GM10266 (cell line): Measurements from ENCODE around the gene NRROS.

ENCODE experiments used
- DNase-seq: peaks from one replicate; pipeline ENCODE4 v3.0.0; 2012; ENCODE audit errors: extremely low spot score
- TF ChIP-seq, protein P1 (sequence below): IDR thresholded peaks from 2 replicates; pipeline ENCODE4 v1.5.1; 2012; ENCODE audit warnings: mild to moderate bottlenecking, low read depth; ENCODE audit not compliant: control insufficient read depth, insufficient read depth; ENCODE audit errors: missing control alignments

The NRROS gene

DNA sequence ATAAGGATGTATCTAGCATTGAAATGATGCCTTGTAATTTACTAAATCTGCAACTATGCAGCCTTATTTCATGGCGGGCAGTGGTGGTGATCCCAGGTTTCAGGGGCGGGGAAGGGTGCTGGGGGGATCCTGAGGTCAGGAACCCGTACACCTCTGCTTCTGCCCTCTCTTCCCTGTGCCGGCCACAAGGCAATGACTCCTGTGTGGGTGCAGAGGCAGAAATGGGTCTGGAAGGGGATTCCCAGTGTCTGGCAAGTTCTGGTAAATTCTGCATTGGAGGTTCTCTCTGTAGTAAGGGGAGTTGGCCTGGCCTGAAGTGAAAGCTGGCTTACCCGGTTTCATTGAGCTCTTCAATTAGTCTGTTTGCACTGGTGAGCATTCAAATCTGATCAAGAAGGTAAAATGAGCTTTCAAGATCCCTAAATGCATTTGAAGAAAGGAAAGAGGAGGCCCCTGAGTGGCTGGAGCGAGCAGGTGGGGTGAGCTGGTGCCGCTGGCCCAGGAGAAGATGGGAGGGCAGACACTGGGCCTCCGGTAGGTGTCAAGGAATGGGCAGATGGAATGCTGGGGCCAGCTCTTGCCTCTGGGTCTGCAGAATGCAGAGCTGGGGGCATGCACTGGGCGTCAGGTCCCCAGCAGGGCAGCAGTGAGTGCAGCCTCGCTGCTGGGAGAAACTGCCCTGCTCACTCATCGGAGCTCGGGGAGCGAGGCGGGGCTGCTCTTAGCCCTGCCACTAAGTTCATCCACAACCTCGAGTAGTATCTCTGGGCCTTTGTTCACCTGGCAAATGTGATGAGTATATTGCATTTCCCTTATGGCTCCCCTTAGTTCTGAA, 13.7 kb downstream of the NRROS start:
- no peak for DNase-seq
- TF ChIP-seq, protein P1, sequence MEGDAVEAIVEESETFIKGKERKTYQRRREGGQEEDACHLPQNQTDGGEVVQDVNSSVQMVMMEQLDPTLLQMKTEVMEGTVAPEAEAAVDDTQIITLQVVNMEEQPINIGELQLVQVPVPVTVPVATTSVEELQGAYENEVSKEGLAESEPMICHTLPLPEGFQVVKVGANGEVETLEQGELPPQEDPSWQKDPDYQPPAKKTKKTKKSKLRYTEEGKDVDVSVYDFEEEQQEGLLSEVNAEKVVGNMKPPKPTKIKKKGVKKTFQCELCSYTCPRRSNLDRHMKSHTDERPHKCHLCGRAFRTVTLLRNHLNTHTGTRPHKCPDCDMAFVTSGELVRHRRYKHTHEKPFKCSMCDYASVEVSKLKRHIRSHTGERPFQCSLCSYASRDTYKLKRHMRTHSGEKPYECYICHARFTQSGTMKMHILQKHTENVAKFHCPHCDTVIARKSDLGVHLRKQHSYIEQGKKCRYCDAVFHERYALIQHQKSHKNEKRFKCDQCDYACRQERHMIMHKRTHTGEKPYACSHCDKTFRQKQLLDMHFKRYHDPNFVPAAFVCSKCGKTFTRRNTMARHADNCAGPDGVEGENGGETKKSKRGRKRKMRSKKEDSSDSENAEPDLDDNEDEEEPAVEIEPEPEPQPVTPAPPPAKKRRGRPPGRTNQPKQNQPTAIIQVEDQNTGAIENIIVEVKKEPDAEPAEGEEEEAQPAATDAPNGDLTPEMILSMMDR: no peak

DNA sequence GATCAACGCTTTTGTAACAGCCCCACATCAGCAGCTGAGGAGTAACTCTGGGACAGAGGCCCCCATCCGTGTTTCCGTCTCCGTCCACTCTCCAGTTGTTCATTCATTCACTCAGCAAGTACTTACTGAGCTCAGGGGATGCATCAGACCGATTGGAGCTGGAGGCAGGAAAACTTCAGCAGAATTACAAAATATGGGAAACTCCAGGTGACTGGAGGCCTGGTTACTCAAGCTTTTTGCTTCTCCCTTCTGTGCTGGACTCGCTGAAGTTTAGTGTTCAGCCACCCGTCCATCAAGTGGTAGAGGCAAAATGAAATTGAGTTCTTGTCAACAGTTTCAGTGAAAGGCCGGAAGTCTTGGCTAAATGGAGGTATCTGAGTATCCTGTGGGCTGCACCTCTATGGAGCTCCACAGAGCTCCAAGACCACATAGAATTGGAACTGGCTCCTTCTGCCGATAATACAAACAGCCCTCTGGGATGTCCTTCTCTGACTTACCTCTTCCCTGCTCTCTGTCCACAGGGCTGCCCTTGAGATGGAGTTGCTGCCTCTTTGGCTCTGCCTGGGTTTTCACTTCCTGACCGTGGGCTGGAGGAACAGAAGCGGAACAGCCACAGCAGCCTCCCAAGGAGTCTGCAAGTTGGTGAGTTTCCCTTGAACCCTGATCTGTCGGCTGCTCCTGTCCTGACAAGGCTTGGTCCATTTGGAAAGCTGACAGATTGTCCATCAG, 14.7 kb downstream of the NRROS start:
- no peak for DNase-seq
- TF ChIP-seq, protein P1: no peak

DNA sequence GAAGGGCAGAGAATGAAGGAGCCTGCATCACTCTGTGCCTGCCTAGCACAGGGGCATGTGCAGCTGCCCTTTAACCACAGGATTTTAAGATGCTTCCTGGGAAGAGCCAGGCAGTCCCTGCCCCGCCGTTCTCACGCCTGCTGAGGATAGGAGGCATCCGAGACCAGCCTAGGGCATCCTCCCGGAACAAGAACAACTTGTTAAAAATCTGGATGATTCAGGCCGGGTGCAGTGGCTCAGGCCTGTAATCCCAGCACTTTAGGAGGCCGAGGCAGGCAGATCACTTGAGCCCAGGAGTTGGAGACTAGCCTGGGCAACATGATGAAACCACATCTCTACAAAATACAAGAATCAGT, 15.2 kb downstream of the NRROS start:
- TF ChIP-seq, protein P1: no peak

DNA sequence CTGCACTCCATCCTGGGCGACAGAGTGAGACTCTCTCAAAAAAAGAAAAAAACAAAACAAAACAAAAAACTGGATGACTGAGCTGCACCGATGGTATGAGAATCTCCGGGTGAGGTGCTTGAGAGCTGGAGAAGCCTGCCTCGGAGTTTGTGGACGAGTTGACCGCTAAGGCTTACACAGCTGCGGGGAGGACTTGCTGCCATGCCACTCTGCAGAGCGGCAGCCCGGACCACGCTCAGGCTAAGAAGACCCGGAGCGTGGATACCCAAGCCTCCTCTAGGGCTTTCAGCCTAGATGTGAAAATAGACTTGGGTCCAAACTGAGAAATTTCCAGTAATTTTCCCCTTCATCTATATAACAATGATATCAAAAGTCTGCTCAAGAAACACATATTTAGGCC, 16.0 kb downstream of the NRROS start:
- no peak for DNase-seq
- TF ChIP-seq, protein P1: no peak

More for the DNA sequence above, 15.2 kb downstream of the NRROS start:
- DNase-seq: no peak

DNA sequence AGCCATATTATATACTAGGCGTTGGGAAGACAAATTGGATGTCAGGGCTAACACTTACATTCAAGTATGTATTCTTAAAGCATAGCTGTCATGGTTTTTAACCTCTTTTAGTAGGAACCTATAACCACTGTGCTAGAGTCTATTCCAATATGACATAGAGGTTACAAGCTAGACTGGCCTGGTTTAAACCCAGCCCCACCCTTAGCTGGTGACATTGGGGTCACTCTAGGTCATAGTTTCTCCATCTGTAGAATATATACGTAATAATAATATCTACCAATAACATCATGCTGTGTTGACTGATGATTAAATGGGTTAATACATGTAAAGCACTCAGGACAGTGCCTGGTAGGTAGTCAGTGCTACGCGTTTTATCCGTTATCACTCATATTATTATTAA, 16.7 kb downstream of the NRROS start:
- DNase-seq: no peak
- TF ChIP-seq, protein P1: no peak

DNA sequence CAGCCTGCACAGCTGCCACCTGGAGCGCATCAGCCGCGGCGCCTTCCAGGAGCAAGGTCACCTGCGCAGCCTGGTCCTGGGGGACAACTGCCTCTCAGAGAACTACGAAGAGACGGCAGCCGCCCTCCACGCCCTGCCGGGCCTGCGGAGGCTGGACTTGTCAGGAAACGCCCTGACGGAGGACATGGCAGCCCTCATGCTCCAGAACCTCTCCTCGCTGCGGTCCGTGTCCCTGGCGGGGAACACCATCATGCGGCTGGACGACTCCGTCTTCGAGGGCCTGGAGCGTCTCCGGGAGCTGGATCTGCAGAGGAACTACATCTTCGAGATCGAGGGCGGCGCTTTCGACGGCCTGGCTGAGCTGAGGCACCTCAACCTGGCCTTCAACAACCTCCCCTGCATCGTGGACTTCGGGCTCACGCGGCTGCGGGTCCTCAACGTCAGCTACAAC, 20.4 kb downstream of the NRROS start:
- TF ChIP-seq, protein P1: no peak
- no peak for DNase-seq

DNA sequence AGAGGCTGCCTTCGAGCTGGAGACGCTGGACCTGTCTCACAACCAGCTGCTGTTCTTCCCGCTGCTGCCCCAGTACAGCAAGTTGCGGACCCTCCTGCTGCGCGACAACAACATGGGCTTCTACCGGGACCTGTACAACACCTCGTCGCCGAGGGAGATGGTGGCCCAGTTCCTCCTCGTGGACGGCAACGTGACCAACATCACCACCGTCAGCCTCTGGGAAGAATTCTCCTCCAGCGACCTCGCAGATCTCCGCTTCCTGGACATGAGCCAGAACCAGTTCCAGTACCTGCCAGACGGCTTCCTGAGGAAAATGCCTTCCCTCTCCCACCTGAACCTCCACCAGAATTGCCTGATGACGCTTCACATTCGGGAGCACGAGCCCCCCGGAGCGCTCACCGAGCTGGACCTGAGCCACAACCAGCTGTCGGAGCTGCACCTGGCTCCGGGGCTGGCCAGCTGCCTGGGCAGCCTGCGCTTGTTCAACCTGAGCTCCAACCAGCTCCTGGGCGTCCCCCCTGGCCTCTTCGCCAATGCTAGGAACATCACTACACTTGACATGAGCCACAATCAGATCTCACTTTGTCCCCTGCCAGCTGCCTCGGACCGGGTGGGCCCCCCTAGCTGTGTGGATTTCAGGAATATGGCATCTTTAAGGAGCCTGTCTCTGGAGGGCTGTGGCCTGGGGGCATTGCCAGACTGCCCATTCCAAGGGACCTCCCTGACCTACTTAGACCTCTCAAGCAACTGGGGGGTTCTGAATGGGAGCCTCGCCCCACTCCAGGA, 21.1 kb downstream of the NRROS start:
- no peak for DNase-seq
- TF ChIP-seq, protein P1: no peak
